Muscle of leg (tissue), 11 donors: ENCODE data around the gene BEAN1. TPM values are rescaled to one million over a fixed set of nuclear protein-coding genes. Genes with fewer than 3 reads are reported as not detected.
A peak's percentile ranks its signal among the peaks of the same experiment; 100 is the strongest.

Experiments
- DNase-seq: peaks from one replicate; pipeline ENCODE4 v3.0.0; 2013
- H3K27ac ChIP-seq: one replicate; pipeline ENCODE4 v1.5.1; 2013; ENCODE audit warnings: mild to moderate bottlenecking, low read length, control low read depth
- H3K27me3 ChIP-seq: one replicate; pipeline ENCODE4 v1.6.1; 2013; ENCODE audit warnings: low read length; ENCODE audit not compliant: control insufficient read depth, insufficient read depth
- H3K36me3 ChIP-seq: one replicate; pipeline ENCODE4 v1.6.1; 2013; ENCODE audit warnings: low read length; ENCODE audit not compliant: control insufficient read depth, insufficient read depth
- H3K4me1 ChIP-seq: one replicate; pipeline ENCODE4 v1.6.1; 2013; ENCODE audit warnings: low read length; ENCODE audit not compliant: control insufficient read depth, insufficient read depth
- H3K4me3 ChIP-seq: one replicate; pipeline ENCODE4 v1.5.1; 2013; ENCODE audit warnings: low read length, control low read depth
- H3K9me3 ChIP-seq: replicated peaks from 2 replicates; pipeline ENCODE4 v1.6.1; 2013; ENCODE audit warnings: low read depth, low read length; ENCODE audit not compliant: control insufficient read depth
- WGBS: methylation state at CpG from one replicate; pipeline ENCODE4 v1.1.5; 2013; ENCODE audit warnings: missing lambda C conversion rate; ENCODE audit not compliant: insufficient coverage; 5-methylcytosine and 5-hydroxymethylcytosine counted together
- polyA plus RNA-seq, 8 donors: library from polyadenylated mRNA; unstranded; fragments of 120-200 nt; gene quantifications; one replicate each; pipeline versions ENCODE4 v1.2.1 to v1.2.3, GENCODE V29; 2013; ENCODE audit warnings: inconsistent platforms in 1 of 8, low replicate concordance in 1 of 8; ENCODE audit not compliant: insufficient read length in 8 of 8, insufficient read depth in 1 of 8
- total RNA-seq: library from RNA; stranded (reverse); fragments of 120-200 nt; gene quantifications from one replicate; pipeline ENCODE4 v1.2.4, GENCODE V29; 2013

Gene BEAN1
- total and polyA plus RNA-seq, 9 donors, result 0.40 to 2.1 (median 0.80) TPM

- peaks cover 41% of the 10 kb centered on the region for H3K36me3 ChIP-seq
- WGBS, result 88% methylated on average over 11 of the region's 17 CpGs
- H3K4me1 ChIP-seq, result peaks cover 51% of the 10 kb centered on the region
- peak overlapping the region; percentile 63 for H3K27ac ChIP-seq
- H3K27me3 ChIP-seq, result no peaks in the 10 kb centered on the region
- H3K4me3 ChIP-seq, result no peak overlapping the region
- no peaks in the 10 kb centered on the region for H3K9me3 ChIP-seq
- DNase-seq, result no peak
Observed at GRCh38 chr16:66521951-66522771, 95.1 kb downstream of the BEAN1 start.

- H3K9me3 ChIP-seq, result no peaks in the 10 kb centered on the region
- 74% methylated on average over 4 of the region's 11 CpGs for WGBS
- H3K27me3 ChIP-seq, result no peaks in the 10 kb centered on the region
- no peak for DNase-seq
- H3K4me1 ChIP-seq, result peaks cover 42% of the 10 kb centered on the region
- no peak overlapping the region for H3K4me3 ChIP-seq
- H3K36me3 ChIP-seq, result peaks cover 45% of the 10 kb centered on the region
- peak overlapping the region; percentile 31 for H3K27ac ChIP-seq
Observed at GRCh38 chr16:66522816-66523590, 95.9 kb downstream of the BEAN1 start.

GRCh38 chr16:66523861-66524354 is 96.8 kb downstream of the BEAN1 start:
- Histone ChIP-seq H3K4me1 (peaks cover 39% of the 10 kb centered on the region), H3K27ac (peak overlapping the region; percentile 72)

GRCh38 chr16:66524601-66525164 is 97.6 kb downstream of the BEAN1 start:
- H3K4me1 ChIP-seq, result peaks cover 34% of the 10 kb centered on the region
- no peaks in the 10 kb centered on the region for H3K9me3 ChIP-seq
- peaks cover 59% of the 10 kb centered on the region for H3K36me3 ChIP-seq
- H3K27me3 ChIP-seq, result no peaks in the 10 kb centered on the region
- no peak overlapping the region for H3K4me3 ChIP-seq
- WGBS, result 71% methylated on average over 5 of the region's 6 CpGs
- H3K27ac ChIP-seq, result peak overlapping the region; percentile 72
- DNase-seq, result peak; percentile 72

More at GRCh38 chr16:66523861-66524354, 96.8 kb downstream of the BEAN1 start:
- Histone ChIP-seq H3K9me3 (no peaks in the 10 kb centered on the region), H3K36me3 (peaks cover 53% of the 10 kb centered on the region), H3K4me3 (no peak overlapping the region), H3K27me3 (no peaks in the 10 kb centered on the region)
- peak; percentile 41 for DNase-seq
- WGBS, result 63% methylated on average over 8 of the region's 9 CpGs

- DNase-seq, result no peak
- Histone ChIP-seq H3K4me1 (peaks cover 25% of the 10 kb centered on the region), H3K9me3 (no peaks in the 10 kb centered on the region), H3K36me3 (peaks cover 66% of the 10 kb centered on the region), H3K4me3 (no peak overlapping the region), H3K27me3 (no peaks in the 10 kb centered on the region), H3K27ac (peak overlapping the region; percentile 7)
- 92% methylated on average over 7 of the region's 9 CpGs for WGBS
Observed at GRCh38 chr16:66525396-66526180, 98.5 kb downstream of the BEAN1 start.

GRCh38 chr16:66528294-66528693 is 101.2 kb downstream of the BEAN1 start:
- H3K9me3 ChIP-seq, result no peaks in the 10 kb centered on the region
- peaks cover 9% of the 10 kb centered on the region for H3K4me1 ChIP-seq
- 98% methylated on average over 5 of the region's 5 CpGs for WGBS
- H3K27me3 ChIP-seq, result no peaks in the 10 kb centered on the region
- no peak overlapping the region for H3K27ac ChIP-seq
- DNase-seq, result no peak
- peaks cover 66% of the 10 kb centered on the region for H3K36me3 ChIP-seq
- H3K4me3 ChIP-seq, result no peak overlapping the region

GRCh38 chr16:66529475-66529874 is 102.4 kb downstream of the BEAN1 start:
- peaks cover 65% of the 10 kb centered on the region for H3K36me3 ChIP-seq
- no peak for DNase-seq
- 89% methylated on average over 6 of the region's 6 CpGs for WGBS

More at GRCh38 chr16:66529475-66529874, 102.4 kb downstream of the BEAN1 start:
- H3K27me3 ChIP-seq, result no peaks in the 10 kb centered on the region
- H3K4me1 ChIP-seq, result peaks cover 3% of the 10 kb centered on the region
- no peak overlapping the region for H3K4me3 ChIP-seq
- H3K27ac ChIP-seq, result no peak overlapping the region
- H3K9me3 ChIP-seq, result no peaks in the 10 kb centered on the region

Other genes with a start within 250 kb of the BEAN1 start
- 50.9 TPM for gene CDH5, start 60.6 kb upstream of the BEAN1 start, total RNA-seq
- 100 to 1,000 TPM in 1 of 8 donors, 10 to 100 TPM in 7; 75.6 to 100 (median 89.9) TPM for gene CDH5, start 60.6 kb upstream of the BEAN1 start, polyA plus RNA-seq
- gene TK2, start 122.8 kb downstream of the BEAN1 start, total RNA-seq, result 18.8 TPM
- 10 to 100 TPM; 13.6 to 17.0 (median 15.0) TPM for gene TK2, start 122.8 kb downstream of the BEAN1 start, polyA plus RNA-seq
- 46.6 TPM for gene CKLF, start 125.3 kb downstream of the BEAN1 start, total RNA-seq
- gene CKLF, start 125.3 kb downstream of the BEAN1 start, polyA plus RNA-seq, result 10 to 100 TPM; 21.9 to 42.5 (median 29.6) TPM
- 6.6 TPM for gene CMTM1, start 139.1 kb downstream of the BEAN1 start, total RNA-seq
- gene CMTM1, start 139.1 kb downstream of the BEAN1 start, polyA plus RNA-seq, result 1 to 10 TPM; 4.2 to 9.7 (median 6.6) TPM
- gene CMTM2, start 152.2 kb downstream of the BEAN1 start, total RNA-seq, result 0.35 TPM
- gene CMTM2, start 152.2 kb downstream of the BEAN1 start, polyA plus RNA-seq, result under 1 TPM; 0.25 to 0.68 (median 0.47) TPM
- 19.0 TPM for gene CMTM3, start 177.4 kb downstream of the BEAN1 start, total RNA-seq
- gene CMTM3, start 177.4 kb downstream of the BEAN1 start, polyA plus RNA-seq, result 10 to 100 TPM; 52.8 to 82.7 (median 68.4) TPM